ENCODE results near the gene PDE2A. TPM values are rescaled to one million over a fixed set of nuclear protein-coding genes. Genes with fewer than 3 reads are reported as not detected.
A peak's percentile ranks its signal among the peaks of the same experiment; 100 is the strongest.

PDE2A gene
- total RNA-seq, 1 experiment from 2014 or later: 0.74 TPM

- H3K9me3 ChIP-seq (ENCODE audit: control insufficient read depth, insufficient read depth, low read depth, low read length): no peaks in the 10 kb centered on the region
- ChIA-PET CTCF (no interaction called here), POLR2A (no interaction called here)
- H3K4me1 ChIP-seq (ENCODE audit: control insufficient read depth, insufficient read depth, low read length): no peaks in the 10 kb centered on the region
- peaks cover 19% of the 10 kb centered on the region for H3K27me3 ChIP-seq (ENCODE audit: control insufficient read depth, insufficient read depth, low read length)
- no TSS peak for BruUV-seq (replicated peaks)
- H3K27ac ChIP-seq (ENCODE audit: low read length): no peak overlapping the region
- H3K4me3 ChIP-seq (ENCODE audit: low read depth in 2 of 2, low read length in 2 of 2): no peak overlapping the region
- TF ChIP-seq TCF7L2 (IDR thresholded peaks at IDR 0.05; ENCODE audit: low read depth, low read length): no peak
- no peak for TF ChIP-seq REST (IDR thresholded peaks at IDR 0.05; ENCODE audit: insufficient read depth in 1 of 2, low read depth in 2 of 2, low read length in 1 of 2)
- TF ChIP-seq POLR2AphosphoS5 (IDR thresholded peaks at IDR 0.05; ENCODE audit: low read depth, low read length): no peak
- no peak for TF ChIP-seq CTCF (IDR thresholded peaks at IDR 0.05)
- no peak for TF ChIP-seq SIN3A (IDR thresholded peaks at IDR 0.05; ENCODE audit: borderline replicate concordance, insufficient read depth, low read depth, low read length)
- no peaks in the 10 kb centered on the region for H3K36me3 ChIP-seq (ENCODE audit: control insufficient read depth, insufficient read depth, low read length)
- intact Hi-C loops (cut with micrococcal nuclease; ENCODE audit: unreplicated experiment): no loop called here
- in situ Hi-C loops (cut with HindIII; ENCODE audit: low pct_unique_long_range_greater_than_20kb, low sequenced_read_pairs): loop anchor here (10.0 kb wide), 1 partner anchor 102 kb away; no protein-coding TSS in a partner anchor
- peak; percentile 58; the same call in 1 of the 2 replicates for ATAC-seq
- no peak for DNase-seq (ENCODE audit: low read depth, low spot score)
These were observed 121.8 kb downstream of the PDE2A start for GRCh38 chr11:72552399-72552910.

GRCh38 chr11:72551571-72551970 lies 122.7 kb downstream of the PDE2A start:
- intact Hi-C loops (cut with micrococcal nuclease; ENCODE audit: unreplicated experiment): no loop called here
- Histone ChIP-seq H3K9me3 (ENCODE audit: control insufficient read depth, insufficient read depth, low read depth, low read length) (no peaks in the 10 kb centered on the region), H3K4me1 (ENCODE audit: control insufficient read depth, insufficient read depth, low read length) (no peaks in the 10 kb centered on the region), H3K36me3 (ENCODE audit: control insufficient read depth, insufficient read depth, low read length) (no peaks in the 10 kb centered on the region), H3K4me3 (ENCODE audit: low read depth in 2 of 2, low read length in 2 of 2) (no peak overlapping the region), H3K27me3 (ENCODE audit: control insufficient read depth, insufficient read depth, low read length) (peaks cover 19% of the 10 kb centered on the region), H3K27ac (ENCODE audit: low read length) (no peak overlapping the region)
- no peak for TF ChIP-seq TCF7L2 (IDR thresholded peaks at IDR 0.05; ENCODE audit: low read depth, low read length)
- no peak for TF ChIP-seq POLR2AphosphoS5 (IDR thresholded peaks at IDR 0.05; ENCODE audit: low read depth, low read length)
- no peak for TF ChIP-seq SIN3A (IDR thresholded peaks at IDR 0.05; ENCODE audit: borderline replicate concordance, insufficient read depth, low read depth, low read length)
- no peak for TF ChIP-seq REST (IDR thresholded peaks at IDR 0.05; ENCODE audit: insufficient read depth in 1 of 2, low read depth in 2 of 2, low read length in 1 of 2)
- no peak for TF ChIP-seq CTCF (IDR thresholded peaks at IDR 0.05)
- ATAC-seq (no peak), DNase-seq (ENCODE audit: low read depth, low spot score) (no peak)
- in situ Hi-C loops (cut with HindIII; ENCODE audit: low pct_unique_long_range_greater_than_20kb, low sequenced_read_pairs): loop anchor here (10.0 kb wide), 1 partner anchor 103 kb away; no protein-coding TSS in a partner anchor
- no TSS peak for BruUV-seq (replicated peaks)
- ChIA-PET POLR2A (no interaction called here), CTCF (interaction anchor here (0.6 kb wide), 1 partner anchor 951 kb away, joined by 6 read pairs; no protein-coding TSS in a partner anchor)

Measured in Panc1 (cell line).